ENCODE results near the gene PTPRE. TPM values are rescaled to one million over a fixed set of nuclear protein-coding genes. Genes with fewer than 3 reads are reported as not detected.

PTPRE gene
- total RNA-seq, 5 donors from 2014 or later (not counting 1 experiment from before 2014, with no cell fraction given) = 23.2 to 69.2 (median 32.2) TPM

GRCh38 chr10:128077155-128077875, 170.4 kb downstream of the PTPRE start:
- ChIA-PET POLR2A (no interaction called here), CTCF (interaction anchor here in 1 of 2 donors (1.0 to 1.5 kb wide), 3 partner anchors 47 to 74 kb away, joined by 3 to 4 read pairs (median 3); no protein-coding TSS in a partner anchor)
- Mint-ChIP-seq H3K4me3 (no peak overlapping the region), H3K27me3 (no peaks in the 10 kb centered on the region), H3K36me3 (peaks cover 58% of the 10 kb centered on the region), H3K27ac (no peak overlapping the region), H3K9me3 (no peaks in the 10 kb centered on the region), H3K4me1 (peaks cover 0 to 12% (median 0%) of the 10 kb centered on the region in 3 donors)
- ATAC-seq (replicated peaks in 1 of 4) (no peak), DNase-seq (no peak)
- WGBS (ENCODE audit: insufficient coverage) = 99% methylated on average over 17 of the region's 21 CpGs
- H3K4me3 ChIP-seq (ENCODE audit: control insufficient read depth in 1 of 2, extremely low read depth in 1 of 2, low read length in 1 of 2) = no peak overlapping the region
- H3K27me3 ChIP-seq (replicated peaks in 1 of 2; ENCODE audit: control insufficient read depth in 2 of 2, extremely low read depth in 1 of 2, insufficient read depth in 2 of 2, low read length in 1 of 2) = no peaks in the 10 kb centered on the region
- peaks cover 16 to 89% of the 10 kb centered on the region in 2 donors for H3K36me3 ChIP-seq (ENCODE audit: control insufficient read depth in 2 of 2, extremely low read depth in 1 of 2, insufficient read depth in 1 of 2, low read length in 1 of 2)
- H3K27ac ChIP-seq (ENCODE audit: low read length) = no peak overlapping the region
- no peaks in the 10 kb centered on the region for H3K9me3 ChIP-seq
- no peaks in the 10 kb centered on the region for H3K4me1 ChIP-seq (ENCODE audit: control insufficient read depth in 1 of 2, extremely low read depth in 1 of 2, insufficient read depth in 2 of 2, low read length in 2 of 2)

- Histone ChIP-seq H3K27me3 (replicated peaks in 1 of 2; ENCODE audit: control insufficient read depth in 2 of 2, extremely low read depth in 1 of 2, insufficient read depth in 2 of 2, low read length in 1 of 2) (no peaks in the 10 kb centered on the region), H3K9me3 (no peaks in the 10 kb centered on the region), H3K4me3 (ENCODE audit: control insufficient read depth in 1 of 2, extremely low read depth in 1 of 2, low read length in 1 of 2) (no peak overlapping the region), H3K27ac (ENCODE audit: low read length) (no peak overlapping the region), H3K36me3 (ENCODE audit: control insufficient read depth in 2 of 2, extremely low read depth in 1 of 2, insufficient read depth in 1 of 2, low read length in 1 of 2) (peaks cover 16 to 84% of the 10 kb centered on the region in 2 donors), H3K4me1 (ENCODE audit: control insufficient read depth in 1 of 2, extremely low read depth in 1 of 2, insufficient read depth in 2 of 2, low read length in 2 of 2) (no peaks in the 10 kb centered on the region)
- Mint-ChIP-seq H3K4me3 (no peak overlapping the region), H3K9me3 (no peaks in the 10 kb centered on the region), H3K36me3 (peaks cover 50% of the 10 kb centered on the region), H3K4me1 (peaks cover 0 to 8% (median 0%) of the 10 kb centered on the region in 3 donors), H3K27ac (no peak overlapping the region), H3K27me3 (no peaks in the 10 kb centered on the region)
- ChIA-PET CTCF (interaction anchor here (0.5 to 1.6 kb wide), 10 partner anchors 9 to 237 kb away, joined by 3 to 9 read pairs (median 4); no protein-coding TSS in a partner anchor), POLR2A (no interaction called here)
- peak; percentile 53 to 80 (median 72) for ATAC-seq (replicated peaks in 1 of 4)
- 93% methylated on average over 12 of the region's 17 CpGs for WGBS (ENCODE audit: insufficient coverage)
- peak in 12 of 35 experiments; percentile 27 to 57 (median 40) for DNase-seq
These were observed 171.4 kb downstream of the PTPRE start for GRCh38 chr10:128078136-128078969.

GRCh38 chr10:128080231-128080630, 173.3 kb downstream of the PTPRE start:
- H3K9me3 ChIP-seq = no peaks in the 10 kb centered on the region
- 96% methylated on average over 13 of the region's 13 CpGs for WGBS (ENCODE audit: insufficient coverage)
- no peak overlapping the region for H3K27ac Mint-ChIP-seq

GRCh38 chr10:128080641-128081040, 173.7 kb downstream of the PTPRE start:
- Histone ChIP-seq H3K27ac (ENCODE audit: low read length) (no peak overlapping the region), H3K27me3 (replicated peaks in 1 of 2; ENCODE audit: control insufficient read depth in 2 of 2, extremely low read depth in 1 of 2, insufficient read depth in 2 of 2, low read length in 1 of 2) (no peaks in the 10 kb centered on the region), H3K36me3 (ENCODE audit: control insufficient read depth in 2 of 2, extremely low read depth in 1 of 2, insufficient read depth in 1 of 2, low read length in 1 of 2) (peaks cover 16 to 82% of the 10 kb centered on the region in 2 donors), H3K4me3 (ENCODE audit: control insufficient read depth in 1 of 2, extremely low read depth in 1 of 2, low read length in 1 of 2) (no peak overlapping the region), H3K4me1 (ENCODE audit: control insufficient read depth in 1 of 2, extremely low read depth in 1 of 2, insufficient read depth in 2 of 2, low read length in 2 of 2) (no peaks in the 10 kb centered on the region), H3K9me3 (no peaks in the 10 kb centered on the region)
- Mint-ChIP-seq H3K9me3 (no peaks in the 10 kb centered on the region), H3K27ac (peak overlapping the region in 1 of 2 donors; percentile 45), H3K27me3 (no peaks in the 10 kb centered on the region), H3K36me3 (peaks cover 45% of the 10 kb centered on the region), H3K4me1 (no peaks in the 10 kb centered on the region), H3K4me3 (no peak overlapping the region)
- 98% methylated on average over 5 of the region's 8 CpGs for WGBS (ENCODE audit: insufficient coverage)
- ATAC-seq (replicated peaks in 1 of 4) (no peak), DNase-seq (no peak)
- ChIA-PET POLR2A (no interaction called here), CTCF (interaction anchor here (1.1 kb wide), 4 partner anchors 11 to 70 kb away, joined by 3 to 4 read pairs (median 3); no protein-coding TSS in a partner anchor)

More at GRCh38 chr10:128080231-128080630, 173.3 kb downstream of the PTPRE start:
- Histone ChIP-seq H3K4me1 (ENCODE audit: control insufficient read depth in 1 of 2, extremely low read depth in 1 of 2, insufficient read depth in 2 of 2, low read length in 2 of 2) (no peaks in the 10 kb centered on the region), H3K4me3 (ENCODE audit: control insufficient read depth in 1 of 2, extremely low read depth in 1 of 2, low read length in 1 of 2) (no peak overlapping the region), H3K27me3 (replicated peaks in 1 of 2; ENCODE audit: control insufficient read depth in 2 of 2, extremely low read depth in 1 of 2, insufficient read depth in 2 of 2, low read length in 1 of 2) (no peaks in the 10 kb centered on the region), H3K27ac (ENCODE audit: low read length) (no peak overlapping the region), H3K36me3 (ENCODE audit: control insufficient read depth in 2 of 2, extremely low read depth in 1 of 2, insufficient read depth in 1 of 2, low read length in 1 of 2) (peaks cover 16 to 83% of the 10 kb centered on the region in 2 donors)
- ATAC-seq (replicated peaks in 1 of 4) (no peak), DNase-seq (no peak)
- ChIA-PET POLR2A (no interaction called here), CTCF (interaction anchor here in 1 of 2 donors (1.1 kb wide), 1 partner anchor 11 kb away, joined by 4 read pairs; no protein-coding TSS in a partner anchor)
- Mint-ChIP-seq H3K4me1 (no peaks in the 10 kb centered on the region), H3K9me3 (no peaks in the 10 kb centered on the region), H3K36me3 (peaks cover 45% of the 10 kb centered on the region), H3K27me3 (no peaks in the 10 kb centered on the region), H3K4me3 (no peak overlapping the region)

GRCh38 chr10:128081222-128081621, 174.3 kb downstream of the PTPRE start:
- Histone ChIP-seq H3K36me3 (ENCODE audit: control insufficient read depth in 2 of 2, extremely low read depth in 1 of 2, insufficient read depth in 1 of 2, low read length in 1 of 2) (peaks cover 16 to 76% of the 10 kb centered on the region in 2 donors), H3K9me3 (no peaks in the 10 kb centered on the region), H3K4me3 (ENCODE audit: control insufficient read depth in 1 of 2, extremely low read depth in 1 of 2, low read length in 1 of 2) (no peak overlapping the region), H3K27ac (ENCODE audit: low read length) (no peak overlapping the region), H3K4me1 (ENCODE audit: control insufficient read depth in 1 of 2, extremely low read depth in 1 of 2, insufficient read depth in 2 of 2, low read length in 2 of 2) (no peaks in the 10 kb centered on the region), H3K27me3 (replicated peaks in 1 of 2; ENCODE audit: control insufficient read depth in 2 of 2, extremely low read depth in 1 of 2, insufficient read depth in 2 of 2, low read length in 1 of 2) (no peaks in the 10 kb centered on the region)
- Mint-ChIP-seq H3K9me3 (no peaks in the 10 kb centered on the region), H3K27me3 (no peaks in the 10 kb centered on the region), H3K36me3 (peaks cover 39% of the 10 kb centered on the region), H3K4me3 (no peak overlapping the region), H3K27ac (no peak overlapping the region), H3K4me1 (no peaks in the 10 kb centered on the region)
- 100% methylated on average over 1 of the region's 4 CpGs for WGBS (ENCODE audit: insufficient coverage)
- ATAC-seq (replicated peaks in 1 of 4) (no peak), DNase-seq (no peak)
- CTCF ChIA-PET = interaction anchor here (0.5 to 1.1 kb wide), 6 partner anchors 12 to 1030 kb away, joined by 3 read pairs; no protein-coding TSS in a partner anchor
- POLR2A ChIA-PET = no interaction called here

GRCh38 chr10:128081720-128082119, 174.8 kb downstream of the PTPRE start:
- peaks cover 16 to 71% of the 10 kb centered on the region in 2 donors for H3K36me3 ChIP-seq (ENCODE audit: control insufficient read depth in 2 of 2, extremely low read depth in 1 of 2, insufficient read depth in 1 of 2, low read length in 1 of 2)
- H3K27me3 Mint-ChIP-seq = no peaks in the 10 kb centered on the region
- H3K27ac ChIP-seq (ENCODE audit: low read length) = no peak overlapping the region
- ATAC-seq (replicated peaks in 1 of 4) = no peak
- WGBS (ENCODE audit: insufficient coverage) = no CpG with 5 or more reads among the region's 3 CpGs
- H3K27me3 ChIP-seq (replicated peaks in 1 of 2; ENCODE audit: control insufficient read depth in 2 of 2, extremely low read depth in 1 of 2, insufficient read depth in 2 of 2, low read length in 1 of 2) = no peaks in the 10 kb centered on the region
- no peak overlapping the region for H3K4me3 Mint-ChIP-seq
- DNase-seq = no peak
- H3K4me1 Mint-ChIP-seq = no peaks in the 10 kb centered on the region
- ChIA-PET POLR2A (no interaction called here), CTCF (interaction anchor here (0.5 to 1.1 kb wide), 6 partner anchors 12 to 1031 kb away, joined by 3 read pairs; no protein-coding TSS in a partner anchor)
- H3K27ac Mint-ChIP-seq = no peak overlapping the region
- H3K4me1 ChIP-seq (ENCODE audit: control insufficient read depth in 1 of 2, extremely low read depth in 1 of 2, insufficient read depth in 2 of 2, low read length in 2 of 2) = no peaks in the 10 kb centered on the region
- no peak overlapping the region for H3K4me3 ChIP-seq (ENCODE audit: control insufficient read depth in 1 of 2, extremely low read depth in 1 of 2, low read length in 1 of 2)
- no peaks in the 10 kb centered on the region for H3K9me3 Mint-ChIP-seq
- H3K36me3 Mint-ChIP-seq = peaks cover 36% of the 10 kb centered on the region
- no peaks in the 10 kb centered on the region for H3K9me3 ChIP-seq
